ENCODE measurements around the gene FSCN2. TPM values are rescaled to one million over a fixed set of nuclear protein-coding genes. Genes with fewer than 3 reads are reported as not detected.

Gene FSCN2
- total RNA-seq, 1 donor from 2014 or later = 5.6 TPM

- H3K36me3 Mint-ChIP-seq (ENCODE audit: low read depth, unreplicated experiment) = peaks cover 21% of the 10 kb centered on the region
- H4K20me1 ChIP-seq (ENCODE audit: insufficient read depth, low read length) = peaks cover 53% of the 10 kb centered on the region
- no peak for FAIRE-seq
- peak; percentile 67 for DNase-seq (ENCODE audit: low read depth)
- no peak for TF ChIP-seq CTCF (IDR thresholded peaks at IDR 0.05; ENCODE audit: insufficient read depth, low read depth, low read length)
- no peak for TF ChIP-seq EZH2 (IDR thresholded peaks at IDR 0.05; ENCODE audit: insufficient read depth, low read length)
- H3K9me3 Mint-ChIP-seq (ENCODE audit: unreplicated experiment) = no peaks in the 10 kb centered on the region
- H3K4me3 Mint-ChIP-seq (ENCODE audit: unreplicated experiment) = peak overlapping the region; percentile 85
- peak overlapping the region; percentile 89 for H3K9ac ChIP-seq (ENCODE audit: low read length)
- peaks cover 58% of the 10 kb centered on the region for H3K79me2 ChIP-seq (ENCODE audit: insufficient read depth, low read length)
- peak overlapping the region; percentile 81 for H3K4me3 ChIP-seq (ENCODE audit: insufficient read depth, low read depth, low read length)
- H3K27me3 Mint-ChIP-seq (ENCODE audit: low read depth, unreplicated experiment) = no peaks in the 10 kb centered on the region
- H2AFZ ChIP-seq (ENCODE audit: low read depth, low read length) = peak overlapping the region; percentile 67
- H3K4me1 Mint-ChIP-seq (ENCODE audit: low read depth, unreplicated experiment) = peaks cover 45% of the 10 kb centered on the region
- H3K27ac Mint-ChIP-seq (ENCODE audit: unreplicated experiment) = peak overlapping the region; percentile 94
- H3K27ac ChIP-seq (ENCODE audit: low read depth, low read length) = peak overlapping the region; percentile 69
- peaks cover 48% of the 10 kb centered on the region for H3K4me1 ChIP-seq (ENCODE audit: insufficient read depth, low read length)
- H3K27me3 ChIP-seq (ENCODE audit: insufficient read depth, low read length) = no peaks in the 10 kb centered on the region
- H3K9me3 ChIP-seq (ENCODE audit: insufficient read depth, low read depth, low read length) = no peaks in the 10 kb centered on the region
- H3K36me3 ChIP-seq (ENCODE audit: insufficient read depth, low read length) = peaks cover 15% of the 10 kb centered on the region
- H3K4me2 ChIP-seq (ENCODE audit: low read length) = peak overlapping the region; percentile 98
Observed at GRCh38 chr17:81553018-81553615, 24.9 kb downstream of the FSCN2 start.

- Histone ChIP-seq H4K20me1 (ENCODE audit: insufficient read depth, low read length) (peaks cover 51% of the 10 kb centered on the region), H3K9me3 (ENCODE audit: insufficient read depth, low read depth, low read length) (no peaks in the 10 kb centered on the region), H3K4me2 (ENCODE audit: low read length) (peak overlapping the region; percentile 98), H2AFZ (ENCODE audit: low read depth, low read length) (no peak overlapping the region), H3K4me1 (ENCODE audit: insufficient read depth, low read length) (peaks cover 48% of the 10 kb centered on the region), H3K4me3 (ENCODE audit: insufficient read depth, low read depth, low read length) (peak overlapping the region; percentile 81), H3K27ac (ENCODE audit: low read depth, low read length) (peak overlapping the region; percentile 69), H3K9ac (ENCODE audit: low read length) (peak overlapping the region; percentile 89), H3K27me3 (ENCODE audit: insufficient read depth, low read length) (no peaks in the 10 kb centered on the region), H3K36me3 (ENCODE audit: insufficient read depth, low read length) (peaks cover 15% of the 10 kb centered on the region), H3K79me2 (ENCODE audit: insufficient read depth, low read length) (peaks cover 55% of the 10 kb centered on the region)
- H3K27me3 Mint-ChIP-seq (ENCODE audit: low read depth, unreplicated experiment) = no peaks in the 10 kb centered on the region
- peak; percentile 97 for DNase-seq (ENCODE audit: low read depth)
- H3K4me1 Mint-ChIP-seq (ENCODE audit: low read depth, unreplicated experiment) = peaks cover 46% of the 10 kb centered on the region
- FAIRE-seq = no peak
- TF ChIP-seq CTCF (IDR thresholded peaks at IDR 0.05; ENCODE audit: insufficient read depth, low read depth, low read length) (no peak), EZH2 (IDR thresholded peaks at IDR 0.05; ENCODE audit: insufficient read depth, low read length) (no peak)
- no peaks in the 10 kb centered on the region for H3K9me3 Mint-ChIP-seq (ENCODE audit: unreplicated experiment)
- H3K4me3 Mint-ChIP-seq (ENCODE audit: unreplicated experiment) = peak overlapping the region; percentile 85
- H3K27ac Mint-ChIP-seq (ENCODE audit: unreplicated experiment) = peak overlapping the region; percentile 94
- H3K36me3 Mint-ChIP-seq (ENCODE audit: low read depth, unreplicated experiment) = peaks cover 22% of the 10 kb centered on the region
Observed at GRCh38 chr17:81553616-81554181, 25.5 kb downstream of the FSCN2 start.

- Histone ChIP-seq H3K4me1 (ENCODE audit: insufficient read depth, low read length) (peaks cover 53% of the 10 kb centered on the region), H3K27me3 (ENCODE audit: insufficient read depth, low read length) (no peaks in the 10 kb centered on the region), H2AFZ (ENCODE audit: low read depth, low read length) (no peak overlapping the region), H3K27ac (ENCODE audit: low read depth, low read length) (no peak overlapping the region), H3K9ac (ENCODE audit: low read length) (peak overlapping the region; percentile 3), H3K9me3 (ENCODE audit: insufficient read depth, low read depth, low read length) (no peaks in the 10 kb centered on the region), H4K20me1 (ENCODE audit: insufficient read depth, low read length) (peaks cover 27% of the 10 kb centered on the region), H3K36me3 (ENCODE audit: insufficient read depth, low read length) (peaks cover 20% of the 10 kb centered on the region), H3K79me2 (ENCODE audit: insufficient read depth, low read length) (peaks cover 39% of the 10 kb centered on the region), H3K4me3 (ENCODE audit: insufficient read depth, low read depth, low read length) (no peak overlapping the region), H3K4me2 (ENCODE audit: low read length) (peak overlapping the region; percentile 50)
- FAIRE-seq (no peak), DNase-seq (ENCODE audit: low read depth) (no peak)
- peak overlapping the region; percentile 66 for H3K27ac Mint-ChIP-seq (ENCODE audit: unreplicated experiment)
- H3K4me1 Mint-ChIP-seq (ENCODE audit: low read depth, unreplicated experiment) = peaks cover 44% of the 10 kb centered on the region
- peaks cover 18% of the 10 kb centered on the region for H3K36me3 Mint-ChIP-seq (ENCODE audit: low read depth, unreplicated experiment)
- peak overlapping the region; percentile 68 for H3K4me3 Mint-ChIP-seq (ENCODE audit: unreplicated experiment)
- TF ChIP-seq CTCF (IDR thresholded peaks at IDR 0.05; ENCODE audit: insufficient read depth, low read depth, low read length) = no peak
- no peak for TF ChIP-seq EZH2 (IDR thresholded peaks at IDR 0.05; ENCODE audit: insufficient read depth, low read length)
- no peaks in the 10 kb centered on the region for H3K9me3 Mint-ChIP-seq (ENCODE audit: unreplicated experiment)
- H3K27me3 Mint-ChIP-seq (ENCODE audit: low read depth, unreplicated experiment) = no peaks in the 10 kb centered on the region
Observed at GRCh38 chr17:81556175-81556691, 28.1 kb downstream of the FSCN2 start.

Measured in astrocyte (in vitro differentiated cells and primary cell).